Measurements from ENCODE around the gene PIH1D1.

Gene PIH1D1

DNA sequence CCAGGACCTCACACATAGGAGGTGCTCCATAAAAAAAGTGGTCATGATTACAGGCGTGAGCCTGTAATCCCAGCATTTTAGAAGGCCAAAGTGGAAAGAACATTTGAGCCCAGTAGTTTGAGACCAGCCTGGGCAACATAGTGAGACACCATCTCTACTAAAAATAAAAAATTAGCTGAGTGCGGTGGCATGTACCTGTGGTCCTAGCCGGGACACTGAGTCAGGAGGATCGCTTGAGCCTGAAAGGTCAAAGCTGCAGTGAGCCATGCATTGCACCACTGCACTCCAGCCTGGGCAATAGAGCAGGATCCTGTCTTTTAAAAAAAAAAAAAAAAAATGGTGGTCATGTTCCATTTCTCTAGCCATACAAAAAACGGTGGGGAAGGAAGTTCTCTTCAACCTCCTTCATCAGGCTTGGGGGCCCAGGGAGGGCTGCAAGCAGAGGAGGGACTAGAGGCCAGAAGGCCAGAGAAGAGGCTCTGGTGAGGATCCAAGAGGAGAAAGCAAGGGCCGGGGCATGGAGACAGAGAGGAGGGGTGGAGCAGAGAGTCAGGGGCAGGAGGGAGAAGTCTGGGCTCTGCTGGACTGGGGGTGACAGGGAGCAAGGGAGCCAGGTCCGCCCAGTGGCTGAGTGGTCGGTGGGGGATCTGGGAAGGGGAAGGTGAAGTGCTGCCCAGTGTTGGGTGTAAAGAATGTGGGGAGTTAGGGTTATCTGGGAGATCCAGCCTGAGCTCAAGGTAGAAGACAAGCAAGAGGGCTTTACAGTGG, 54.7 kb downstream of the PIH1D1 start:
- in situ Hi-C loops (cut with MboI; ENCODE audit: low sequenced_read_pairs): no loop called here
